Measurements from ENCODE around the gene CSN2. TPM values are rescaled to one million over a fixed set of nuclear protein-coding genes. Genes with fewer than 3 reads are reported as not detected.
"Not testable (repeated sequence)": the region's sequence is repeated elsewhere in the genome, so short reads cannot be mapped to it uniquely, and the experiment has no call there.

The CSN2 gene
- total RNA-seq, 2 experiments from 2014 or later = not detected

- Mint-ChIP-seq H3K27ac (no peak overlapping the region), H3K27me3 (no peaks in the 10 kb centered on the region), H3K4me1 (no peaks in the 10 kb centered on the region), H3K36me3 (no peaks in the 10 kb centered on the region), H3K9me3 (no peaks in the 10 kb centered on the region), H3K4me3 (no peak overlapping the region)
- no peak for DNase-seq
These were observed 31.4 kb downstream of the CSN2 start for GRCh38 chr4:69934150-69934549.

GRCh38 chr4:69930768-69931167 is 34.8 kb downstream of the CSN2 start, which contains the start of gene CSN1S1:
TSS of gene CSN1S1 (plus strand) at chr4:69931068. CDS start at chr4:69932556, 1,488 bp downstream.
- Mint-ChIP-seq H3K9me3 (no peaks in the 10 kb centered on the region), H3K4me1 (no peaks in the 10 kb centered on the region), H3K4me3 (no peak within 1 kb of the TSS), H3K36me3 (no peaks in the 10 kb centered on the region), H3K27me3 (no peaks in the 10 kb centered on the region), H3K27ac (no peak within 1 kb of the TSS)
- no peak for DNase-seq

- H3K27me3 Mint-ChIP-seq, H3K4me3 Mint-ChIP-seq, H3K27ac Mint-ChIP-seq, H3K9me3 Mint-ChIP-seq, H3K36me3 Mint-ChIP-seq, DNase-seq, H3K4me1 Mint-ChIP-seq: not testable (repeated sequence)
These were observed 41.6 kb downstream of the CSN2 start for GRCh38 chr4:69923782-69924410.

- Mint-ChIP-seq H3K4me1 (no peaks in the 10 kb centered on the region), H3K36me3 (no peaks in the 10 kb centered on the region), H3K4me3 (no peak overlapping the region)
These were observed 44.7 kb downstream of the CSN2 start for GRCh38 chr4:69920874-69921273.

GRCh38 chr4:69910016-69910782 is 55.3 kb downstream of the CSN2 start:
- Mint-ChIP-seq H3K27ac (no peak overlapping the region), H3K4me3 (no peak overlapping the region), H3K4me1 (no peaks in the 10 kb centered on the region), H3K36me3 (no peaks in the 10 kb centered on the region), H3K27me3 (no peaks in the 10 kb centered on the region), H3K9me3 (no peaks in the 10 kb centered on the region)
- no peak for DNase-seq

More at GRCh38 chr4:69920874-69921273, 44.7 kb downstream of the CSN2 start:
- Mint-ChIP-seq H3K27ac (no peak overlapping the region), H3K9me3 (no peaks in the 10 kb centered on the region), H3K27me3 (peaks cover 6% of the 10 kb centered on the region)
- no peak for DNase-seq

- no peak for DNase-seq
- Mint-ChIP-seq H3K27me3 (no peaks in the 10 kb centered on the region), H3K9me3 (no peaks in the 10 kb centered on the region), H3K4me1 (no peaks in the 10 kb centered on the region), H3K4me3 (no peak overlapping the region), H3K36me3 (no peaks in the 10 kb centered on the region), H3K27ac (no peak overlapping the region)
These were observed 56.3 kb downstream of the CSN2 start for GRCh38 chr4:69909195-69909594.

- H3K27ac Mint-ChIP-seq = no peak overlapping the region
- no peak overlapping the region for H3K4me3 Mint-ChIP-seq
- H3K27me3 Mint-ChIP-seq = peaks cover 6% of the 10 kb centered on the region
- no peaks in the 10 kb centered on the region for H3K36me3 Mint-ChIP-seq
- DNase-seq = no peak
- H3K9me3 Mint-ChIP-seq = no peaks in the 10 kb centered on the region
- no peaks in the 10 kb centered on the region for H3K4me1 Mint-ChIP-seq
These were observed 58.4 kb downstream of the CSN2 start for GRCh38 chr4:69907151-69907550.

Other genes with a start within 250 kb of the CSN2 start
- under 1 TPM; 0.64 to 0.80 TPM for gene SULT1B1, start 205.1 kb downstream of the CSN2 start, total RNA-seq
- gene SULT1E1, start 105.6 kb downstream of the CSN2 start, total RNA-seq = not detected
- gene CSN1S1, start 34.7 kb downstream of the CSN2 start, total RNA-seq = not detected
- gene STATH, start 30.2 kb upstream of the CSN2 start, total RNA-seq = not detected
- not detected for gene HTN3, start 62.7 kb upstream of the CSN2 start, total RNA-seq
- gene HTN1, start 84.7 kb upstream of the CSN2 start, total RNA-seq = not detected
- not detected for gene PRR27, start 188.5 kb upstream of the CSN2 start, total RNA-seq
- gene ODAM, start 230.0 kb upstream of the CSN2 start, total RNA-seq = not detected